Esophagus muscularis mucosa (tissue), 4 donors: Measurements from ENCODE around the gene NR1H3.

Experiments used
- EP300 ChIP-seq: sonication (generic); formaldehyde crosslinking; IDR thresholded peaks from one replicate; pipeline ENCODE4 v1.6.1; 2017; ENCODE audit warnings: antibody characterized with exemption
- POLR2A ChIP-seq: fragments of 450-650 bp; IDR thresholded peaks from one replicate; pipeline ENCODE4 v1.6.1; 2017; ENCODE audit warnings: antibody characterized with exemption, moderate library complexity, mild to moderate bottlenecking, low read depth
- POLR2AphosphoS5 ChIP-seq, 2 donors: sonication (generic); formaldehyde crosslinking; IDR thresholded peaks; one replicate each; pipeline ENCODE4 v1.6.1; 2017; ENCODE audit warnings: antibody characterized with exemption in 2 of 2
- TF ChIP-seq, protein P1 (sequence below), 3 experiments: fragments of 200-600 bp in 2 of 3; fragments of 450-650 bp in 1 of 3; sonication (generic) in 2 of 3; IDR thresholded peaks; one replicate each; pipeline ENCODE4 v1.5.1; 2017 to 2019; ENCODE audit warnings: antibody characterized with exemption in 3 of 3, mild to moderate bottlenecking in 2 of 3, moderate library complexity in 1 of 3

DNA sequence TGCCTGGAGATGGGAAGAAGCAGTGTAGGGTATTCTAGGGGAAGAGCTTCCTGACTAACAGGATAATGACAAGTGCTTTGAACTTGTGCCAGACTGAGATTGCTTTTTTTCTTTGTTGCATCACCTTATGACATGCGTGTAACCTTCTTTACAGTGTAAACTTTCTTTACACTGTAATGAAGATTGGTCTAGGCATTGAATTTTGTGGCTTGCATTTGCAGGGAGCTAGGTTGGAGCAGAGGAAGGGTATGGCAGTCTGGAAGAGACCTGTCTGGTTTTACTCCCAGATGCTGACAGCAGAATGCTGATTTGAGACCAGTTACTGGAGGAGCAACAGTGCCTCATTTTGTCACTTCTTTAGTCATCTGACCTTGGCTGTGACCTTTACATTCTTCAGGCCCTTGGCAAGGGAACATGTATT is 37.4 kb upstream of the NR1H3 start:
- TF ChIP-seq, protein P1, sequence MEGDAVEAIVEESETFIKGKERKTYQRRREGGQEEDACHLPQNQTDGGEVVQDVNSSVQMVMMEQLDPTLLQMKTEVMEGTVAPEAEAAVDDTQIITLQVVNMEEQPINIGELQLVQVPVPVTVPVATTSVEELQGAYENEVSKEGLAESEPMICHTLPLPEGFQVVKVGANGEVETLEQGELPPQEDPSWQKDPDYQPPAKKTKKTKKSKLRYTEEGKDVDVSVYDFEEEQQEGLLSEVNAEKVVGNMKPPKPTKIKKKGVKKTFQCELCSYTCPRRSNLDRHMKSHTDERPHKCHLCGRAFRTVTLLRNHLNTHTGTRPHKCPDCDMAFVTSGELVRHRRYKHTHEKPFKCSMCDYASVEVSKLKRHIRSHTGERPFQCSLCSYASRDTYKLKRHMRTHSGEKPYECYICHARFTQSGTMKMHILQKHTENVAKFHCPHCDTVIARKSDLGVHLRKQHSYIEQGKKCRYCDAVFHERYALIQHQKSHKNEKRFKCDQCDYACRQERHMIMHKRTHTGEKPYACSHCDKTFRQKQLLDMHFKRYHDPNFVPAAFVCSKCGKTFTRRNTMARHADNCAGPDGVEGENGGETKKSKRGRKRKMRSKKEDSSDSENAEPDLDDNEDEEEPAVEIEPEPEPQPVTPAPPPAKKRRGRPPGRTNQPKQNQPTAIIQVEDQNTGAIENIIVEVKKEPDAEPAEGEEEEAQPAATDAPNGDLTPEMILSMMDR (IDR thresholded peaks at IDR 0.05) = no peak
- TF ChIP-seq EP300 (no peak), POLR2AphosphoS5 (IDR thresholded peaks at IDR 0.05) (no peak), POLR2A (no peak)
